CD14-positive monocyte (primary cell): ENCODE results near the gene SEM1. TPM values are rescaled to one million over a fixed set of nuclear protein-coding genes. Genes with fewer than 3 reads are reported as not detected.

Experiments
- DNase-seq, 3 donors: peaks; one replicate each; pipeline ENCODE4 v3.0.0-alpha.2; 2011 to 2022
- H2AFZ ChIP-seq: 2 replicates; pipeline ENCODE4 v1.6.0; 2012; ENCODE audit warnings: mild to moderate bottlenecking, low read depth, low read length, inconsistent platforms; ENCODE audit not compliant: insufficient read depth, poor library complexity, severe bottlenecking
- H3K27ac ChIP-seq, 2 donors: 1 replicate in 1 of 2; 2 replicates in 1 of 2; pipeline ENCODE4 v1.5.1; 2012 to 2013; ENCODE audit warnings: low read length in 2 of 2, control low read depth in 1 of 2, inconsistent platforms in 1 of 2, low read depth in 1 of 2, mild to moderate bottlenecking in 1 of 2
- H3K27me3 ChIP-seq, 2 donors: one replicate each; pipeline versions ENCODE4 v1.6.0 to v1.6.1; 2011 to 2013; ENCODE audit warnings: low read length in 2 of 2; ENCODE audit not compliant: control insufficient read depth in 2 of 2, insufficient read depth in 2 of 2
- H3K36me3 ChIP-seq, 2 donors: replicated peaks in 1 of 2; 1 replicate in 1 of 2; 2 replicates in 1 of 2; pipeline versions ENCODE4 v1.5.1 to v1.6.1; 2012 to 2013; ENCODE audit warnings: low read length in 2 of 2, control low read depth in 1 of 2, inconsistent platforms in 1 of 2, mild to moderate bottlenecking in 1 of 2; ENCODE audit not compliant: insufficient read depth in 2 of 2, control insufficient read depth in 1 of 2
- H3K4me1 ChIP-seq, 2 donors: 1 replicate in 1 of 2; 2 replicates in 1 of 2; pipeline versions ENCODE4 v1.5.1 to v1.6.1; 2012 to 2013; ENCODE audit warnings: low read length in 2 of 2, control low read depth in 1 of 2, inconsistent platforms in 1 of 2, mild to moderate bottlenecking in 1 of 2, moderate library complexity in 1 of 2; ENCODE audit not compliant: insufficient read depth in 2 of 2, control insufficient read depth in 1 of 2
- H3K4me2 ChIP-seq: replicated peaks from 2 replicates; pipeline ENCODE3; 2012; ENCODE audit warnings: low read length, moderate library complexity, mild to moderate bottlenecking; ENCODE audit not compliant: poor library complexity, severe bottlenecking; ENCODE audit errors: extremely low read depth
- H3K4me3 ChIP-seq, 3 experiments: fragments of 200-600 bp in 1 of 3; sonication (generic) in 1 of 3; replicated peaks in 1 of 3; 1 replicate in 2 of 3; 2 replicates in 1 of 3; pipeline ENCODE4 v1.5.1; 2011 to 2013; ENCODE audit warnings: low read length in 3 of 3, mild to moderate bottlenecking in 3 of 3, control low read depth in 2 of 3, low read depth in 2 of 3, inconsistent platforms in 1 of 3, moderate library complexity in 1 of 3
- H3K79me2 ChIP-seq: 2 replicates; pipeline ENCODE4 v1.6.0; 2012; ENCODE audit warnings: mild to moderate bottlenecking, control low read depth, inconsistent platforms, low read length, moderate library complexity; ENCODE audit not compliant: insufficient read depth
- H3K9ac ChIP-seq: 2 replicates; pipeline ENCODE4 v1.6.0; 2017; ENCODE audit warnings: low read length, mild to moderate bottlenecking; ENCODE audit not compliant: insufficient read depth, poor library complexity, severe bottlenecking
- H3K9me3 ChIP-seq, 2 donors: replicated peaks in 1 of 2; 1 replicate in 1 of 2; 2 replicates in 1 of 2; pipeline versions ENCODE4 v1.5.1 to v1.6.1; 2012 to 2013; ENCODE audit warnings: low read length in 2 of 2, control low read depth in 1 of 2; ENCODE audit not compliant: control insufficient read depth in 1 of 2, insufficient read depth in 1 of 2
- H4K20me1 ChIP-seq: 2 replicates; pipeline ENCODE4 v1.6.0; 2012; ENCODE audit warnings: mild to moderate bottlenecking, low read length, control low read depth, moderate library complexity; ENCODE audit not compliant: insufficient read depth
- H3K27ac Mint-ChIP-seq, 7 donors: one replicate each; pipeline ENCODE4 v1.8.0; 2020; ENCODE audit warnings: mild to moderate bottlenecking in 7 of 7, mixed read lengths in 7 of 7, moderate library complexity in 6 of 7, inconsistent platforms in 2 of 7
- H3K27me3 Mint-ChIP-seq, 3 donors: one replicate each; pipeline ENCODE4 v1.8.0; 2021 to 2022; ENCODE audit warnings: low read depth in 3 of 3, mild to moderate bottlenecking in 3 of 3, mixed read lengths in 3 of 3, moderate library complexity in 3 of 3, inconsistent platforms in 1 of 3
- H3K36me3 Mint-ChIP-seq, 2 donors: one replicate each; pipeline ENCODE4 v1.8.0; 2020; ENCODE audit warnings: mixed read lengths in 2 of 2, inconsistent platforms in 1 of 2, mild to moderate bottlenecking in 1 of 2
- H3K4me1 Mint-ChIP-seq: one replicate; pipeline ENCODE4 v1.8.0; 2020; ENCODE audit warnings: mild to moderate bottlenecking, mixed read lengths
- H3K4me3 Mint-ChIP-seq, 2 donors: one replicate each; pipeline ENCODE4 v1.8.0; 2020; ENCODE audit warnings: mild to moderate bottlenecking in 2 of 2, mixed read lengths in 2 of 2, moderate library complexity in 1 of 2
- H3K9me3 Mint-ChIP-seq, 7 donors: one replicate each; pipeline ENCODE4 v1.8.0; 2020 to 2022; ENCODE audit warnings: mixed read lengths in 7 of 7, mild to moderate bottlenecking in 6 of 7, moderate library complexity in 6 of 7, inconsistent platforms in 2 of 7
- CTCF ChIP-seq: fragments of 200-600 bp; IDR thresholded peaks from one replicate; pipeline ENCODE4 v1.8.0; 2022; ENCODE audit warnings: antibody characterized with exemption, mild to moderate bottlenecking
- WGBS: methylation state at CpG from one replicate; pipeline ENCODE4 v1.1.5; 2013; ENCODE audit warnings: missing lambda C conversion rate; ENCODE audit not compliant: insufficient coverage; 5-methylcytosine and 5-hydroxymethylcytosine counted together
- intact Hi-C, 2 donors: fragments of 100-400 bp; cut with micrococcal nuclease; formaldehyde crosslinking; loops; one replicate each; pipeline versions ENCODE4 v1.15.0 to v1.15.1; 2023
- polyA plus RNA-seq, 3 donors: library from polyadenylated mRNA; depleted of rRNA in 1 of 3; unstranded in 2 of 3; stranded (reverse) in 1 of 3; fragments of 300-500 nt in 2 of 3; fragments of >200 nt in 1 of 3; fragmentation: Illumina TruSeq in 2 of 3; gene quantifications; 1 replicate in 2 of 3; 2 replicates in 1 of 3; pipeline ENCODE4 v1.2.3, GENCODE V29; 2012 to 2021

Gene SEM1
- polyA plus RNA-seq, 3 donors: 8.0 to 117 (median 98.1) TPM

DNA sequence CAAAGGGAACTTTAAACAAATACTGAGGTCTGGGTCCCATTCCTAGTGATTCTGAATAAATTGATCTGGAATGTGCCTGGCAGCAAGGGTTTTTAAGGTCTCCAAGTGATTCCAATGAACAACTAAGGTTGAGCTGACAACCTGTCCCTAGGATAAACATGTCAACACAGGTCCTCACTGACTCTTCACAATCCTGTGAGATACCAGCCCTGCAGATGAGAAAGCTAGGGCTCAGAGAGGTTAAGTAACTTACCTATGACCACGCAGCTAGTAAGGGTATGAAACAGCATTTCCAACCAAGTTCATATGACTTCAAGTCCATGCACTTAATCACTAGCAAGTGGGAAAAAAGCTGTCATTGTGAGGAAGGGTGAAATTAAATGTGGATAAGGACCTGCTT, 44.0 kb downstream of the SEM1 start:
- Histone ChIP-seq H3K36me3 (peaks cover 0 to 3% of the 10 kb centered on the region in 2 donors), H3K9ac (no peak overlapping the region), H3K79me2 (no peaks in the 10 kb centered on the region), H3K4me1 (no peaks in the 10 kb centered on the region), H2AFZ (no peak overlapping the region), H4K20me1 (no peaks in the 10 kb centered on the region), H3K4me2 (no peak overlapping the region), H3K4me3 (no peak overlapping the region), H3K27me3 (no peaks in the 10 kb centered on the region), H3K27ac (no peak overlapping the region), H3K9me3 (no peaks in the 10 kb centered on the region)
- no peak for DNase-seq
- no peak overlapping the region for H3K27ac Mint-ChIP-seq
- WGBS: no CpG with 5 or more reads among the region's 1 CpG
- H3K4me3 Mint-ChIP-seq: no peak overlapping the region
- H3K9me3 Mint-ChIP-seq: peaks cover 0 to 1% (median 0%) of the 10 kb centered on the region in 7 donors
- peaks cover 6 to 7% of the 10 kb centered on the region in 2 donors for H3K36me3 Mint-ChIP-seq
- no peaks in the 10 kb centered on the region for H3K27me3 Mint-ChIP-seq
- intact Hi-C loops: no loop called here
- no peak for TF ChIP-seq CTCF
- peaks cover 8% of the 10 kb centered on the region for H3K4me1 Mint-ChIP-seq

- no peak overlapping the region for H3K9ac ChIP-seq
- Mint-ChIP-seq H3K4me1 (peaks cover 8% of the 10 kb centered on the region), H3K4me3 (no peak overlapping the region), H3K9me3 (peaks cover 0 to 1% (median 0%) of the 10 kb centered on the region in 7 donors), H3K27me3 (no peaks in the 10 kb centered on the region), H3K36me3 (peaks cover 3 to 4% of the 10 kb centered on the region in 2 donors), H3K27ac (no peak overlapping the region)
- H3K4me3 ChIP-seq: no peak overlapping the region
- no peak overlapping the region for H3K4me2 ChIP-seq
- no peaks in the 10 kb centered on the region for H3K79me2 ChIP-seq
- WGBS: 88% methylated on average over 2 of the region's 2 CpGs
- DNase-seq: no peak
- no peaks in the 10 kb centered on the region for H3K9me3 ChIP-seq
- intact Hi-C loops: no loop called here
- no peaks in the 10 kb centered on the region for H3K27me3 ChIP-seq
- no peak overlapping the region for H2AFZ ChIP-seq
- no peaks in the 10 kb centered on the region for H3K36me3 ChIP-seq
- H4K20me1 ChIP-seq: no peaks in the 10 kb centered on the region
- TF ChIP-seq CTCF: no peak
- no peak overlapping the region for H3K27ac ChIP-seq
- H3K4me1 ChIP-seq: no peaks in the 10 kb centered on the region
These were observed 44.9 kb downstream of the SEM1 start for GRCh38 chr7:96664793-96665192.
